ENCODE measurements around the gene WNT9B.

WNT9B gene

GRCh38 chr17:46886310-46886663, 34.9 kb downstream of the WNT9B start:
- Histone ChIP-seq H3K27me3 (ENCODE audit: control insufficient read depth, insufficient read depth, low read length) (peaks cover 81% of the 10 kb centered on the region), H3K9ac (ENCODE audit: low read depth, low read length) (no peak overlapping the region), H3K36me3 (ENCODE audit: insufficient read depth, low read length) (no peaks in the 10 kb centered on the region), H3K9me3 (replicated peaks; ENCODE audit: low read length) (no peaks in the 10 kb centered on the region), H3K4me2 (ENCODE audit: low read length) (no peak overlapping the region), H3K4me1 (ENCODE audit: control insufficient read depth, insufficient read depth, low read length) (no peaks in the 10 kb centered on the region), H3K4me3 (ENCODE audit: low read length) (no peak overlapping the region)

- Histone ChIP-seq H3K9ac (ENCODE audit: low read depth, low read length) (no peak overlapping the region), H3K27me3 (ENCODE audit: control insufficient read depth, insufficient read depth, low read length) (peaks cover 85% of the 10 kb centered on the region), H3K9me3 (replicated peaks; ENCODE audit: low read length) (no peaks in the 10 kb centered on the region), H3K4me3 (ENCODE audit: low read length) (no peak overlapping the region), H3K4me1 (ENCODE audit: control insufficient read depth, insufficient read depth, low read length) (no peaks in the 10 kb centered on the region), H3K4me2 (ENCODE audit: low read length) (no peak overlapping the region), H3K36me3 (ENCODE audit: insufficient read depth, low read length) (no peaks in the 10 kb centered on the region)
Measured at GRCh38 chr17:46887717-46888116, 36.3 kb downstream of the WNT9B start.

- no peak overlapping the region for H3K4me2 ChIP-seq (ENCODE audit: low read length)
- H3K36me3 ChIP-seq (ENCODE audit: insufficient read depth, low read length): no peaks in the 10 kb centered on the region
- peaks cover 92% of the 10 kb centered on the region for H3K27me3 ChIP-seq (ENCODE audit: control insufficient read depth, insufficient read depth, low read length)
- no peaks in the 10 kb centered on the region for H3K4me1 ChIP-seq (ENCODE audit: control insufficient read depth, insufficient read depth, low read length)
- H3K9me3 ChIP-seq (replicated peaks; ENCODE audit: low read length): no peaks in the 10 kb centered on the region
- no peak overlapping the region for H3K9ac ChIP-seq (ENCODE audit: low read depth, low read length)
- H3K4me3 ChIP-seq (ENCODE audit: low read length): no peak overlapping the region
Measured at GRCh38 chr17:46888727-46889126, 37.3 kb downstream of the WNT9B start.

GRCh38 chr17:46889519-46889918, 38.1 kb downstream of the WNT9B start:
- Histone ChIP-seq H3K4me1 (ENCODE audit: control insufficient read depth, insufficient read depth, low read length) (no peaks in the 10 kb centered on the region), H3K27me3 (ENCODE audit: control insufficient read depth, insufficient read depth, low read length) (peaks cover 92% of the 10 kb centered on the region), H3K4me2 (ENCODE audit: low read length) (no peak overlapping the region), H3K9ac (ENCODE audit: low read depth, low read length) (no peak overlapping the region), H3K4me3 (ENCODE audit: low read length) (no peak overlapping the region), H3K9me3 (replicated peaks; ENCODE audit: low read length) (no peaks in the 10 kb centered on the region), H3K36me3 (ENCODE audit: insufficient read depth, low read length) (no peaks in the 10 kb centered on the region)

GRCh38 chr17:46889992-46890564, 38.7 kb downstream of the WNT9B start:
- Histone ChIP-seq H3K36me3 (ENCODE audit: insufficient read depth, low read length) (no peaks in the 10 kb centered on the region), H3K4me1 (ENCODE audit: control insufficient read depth, insufficient read depth, low read length) (no peaks in the 10 kb centered on the region), H3K27me3 (ENCODE audit: control insufficient read depth, insufficient read depth, low read length) (peaks cover 94% of the 10 kb centered on the region), H3K4me3 (ENCODE audit: low read length) (no peak overlapping the region), H3K4me2 (ENCODE audit: low read length) (no peak overlapping the region), H3K9ac (ENCODE audit: low read depth, low read length) (no peak overlapping the region), H3K9me3 (replicated peaks; ENCODE audit: low read length) (no peaks in the 10 kb centered on the region)

- no peak overlapping the region for H3K9ac ChIP-seq (ENCODE audit: low read depth, low read length)
- H3K36me3 ChIP-seq (ENCODE audit: insufficient read depth, low read length): no peaks in the 10 kb centered on the region
- H3K4me1 ChIP-seq (ENCODE audit: control insufficient read depth, insufficient read depth, low read length): no peaks in the 10 kb centered on the region
- no peaks in the 10 kb centered on the region for H3K9me3 ChIP-seq (replicated peaks; ENCODE audit: low read length)
- H3K27me3 ChIP-seq (ENCODE audit: control insufficient read depth, insufficient read depth, low read length): peaks cover 96% of the 10 kb centered on the region
- no peak overlapping the region for H3K4me3 ChIP-seq (ENCODE audit: low read length)
- H3K4me2 ChIP-seq (ENCODE audit: low read length): no peak overlapping the region
Measured at GRCh38 chr17:46890638-46891037, 39.3 kb downstream of the WNT9B start.

- Histone ChIP-seq H3K27me3 (ENCODE audit: control insufficient read depth, insufficient read depth, low read length) (peaks cover 91% of the 10 kb centered on the region), H3K36me3 (ENCODE audit: insufficient read depth, low read length) (no peaks in the 10 kb centered on the region), H3K4me2 (ENCODE audit: low read length) (no peak overlapping the region), H3K4me1 (ENCODE audit: control insufficient read depth, insufficient read depth, low read length) (no peaks in the 10 kb centered on the region), H3K9me3 (replicated peaks; ENCODE audit: low read length) (no peaks in the 10 kb centered on the region), H3K4me3 (ENCODE audit: low read length) (no peak overlapping the region), H3K9ac (ENCODE audit: low read depth, low read length) (no peak overlapping the region)
Measured at GRCh38 chr17:46892192-46892703, 40.9 kb downstream of the WNT9B start.

- H3K27me3 ChIP-seq (ENCODE audit: control insufficient read depth, insufficient read depth, low read length): peaks cover 78% of the 10 kb centered on the region
- no peaks in the 10 kb centered on the region for H3K36me3 ChIP-seq (ENCODE audit: insufficient read depth, low read length)
- no peak overlapping the region for H3K4me2 ChIP-seq (ENCODE audit: low read length)
- H3K9ac ChIP-seq (ENCODE audit: low read depth, low read length): no peak overlapping the region
- H3K9me3 ChIP-seq (replicated peaks; ENCODE audit: low read length): no peaks in the 10 kb centered on the region
- H3K4me1 ChIP-seq (ENCODE audit: control insufficient read depth, insufficient read depth, low read length): no peaks in the 10 kb centered on the region
- H3K4me3 ChIP-seq (ENCODE audit: low read length): no peak overlapping the region
Measured at GRCh38 chr17:46894024-46894423, 42.6 kb downstream of the WNT9B start.

GRCh38 chr17:46894476-46895151, 43.2 kb downstream of the WNT9B start:
- H3K9me3 ChIP-seq (replicated peaks; ENCODE audit: low read length): no peaks in the 10 kb centered on the region
- H3K4me3 ChIP-seq (ENCODE audit: low read length): no peak overlapping the region
- H3K36me3 ChIP-seq (ENCODE audit: insufficient read depth, low read length): no peaks in the 10 kb centered on the region
- H3K4me1 ChIP-seq (ENCODE audit: control insufficient read depth, insufficient read depth, low read length): no peaks in the 10 kb centered on the region
- no peak overlapping the region for H3K9ac ChIP-seq (ENCODE audit: low read depth, low read length)
- peaks cover 73% of the 10 kb centered on the region for H3K27me3 ChIP-seq (ENCODE audit: control insufficient read depth, insufficient read depth, low read length)
- no peak overlapping the region for H3K4me2 ChIP-seq (ENCODE audit: low read length)

GRCh38 chr17:46895171-46895570, 43.8 kb downstream of the WNT9B start:
- no peak overlapping the region for H3K9ac ChIP-seq (ENCODE audit: low read depth, low read length)
- H3K4me1 ChIP-seq (ENCODE audit: control insufficient read depth, insufficient read depth, low read length): no peaks in the 10 kb centered on the region
- no peak overlapping the region for H3K4me3 ChIP-seq (ENCODE audit: low read length)
- H3K9me3 ChIP-seq (replicated peaks; ENCODE audit: low read length): no peaks in the 10 kb centered on the region
- no peaks in the 10 kb centered on the region for H3K36me3 ChIP-seq (ENCODE audit: insufficient read depth, low read length)
- no peak overlapping the region for H3K4me2 ChIP-seq (ENCODE audit: low read length)
- H3K27me3 ChIP-seq (ENCODE audit: control insufficient read depth, insufficient read depth, low read length): peaks cover 67% of the 10 kb centered on the region

GRCh38 chr17:46896991-46897390, 45.6 kb downstream of the WNT9B start:
- no peaks in the 10 kb centered on the region for H3K9me3 ChIP-seq (replicated peaks; ENCODE audit: low read length)
- no peak overlapping the region for H3K4me3 ChIP-seq (ENCODE audit: low read length)
- H3K4me1 ChIP-seq (ENCODE audit: control insufficient read depth, insufficient read depth, low read length): no peaks in the 10 kb centered on the region
- no peak overlapping the region for H3K4me2 ChIP-seq (ENCODE audit: low read length)
- peaks cover 57% of the 10 kb centered on the region for H3K27me3 ChIP-seq (ENCODE audit: control insufficient read depth, insufficient read depth, low read length)
- H3K9ac ChIP-seq (ENCODE audit: low read depth, low read length): no peak overlapping the region
- no peaks in the 10 kb centered on the region for H3K36me3 ChIP-seq (ENCODE audit: insufficient read depth, low read length)

- peaks cover 51% of the 10 kb centered on the region for H3K27me3 ChIP-seq (ENCODE audit: control insufficient read depth, insufficient read depth, low read length)
- no peak overlapping the region for H3K9ac ChIP-seq (ENCODE audit: low read depth, low read length)
- no peaks in the 10 kb centered on the region for H3K9me3 ChIP-seq (replicated peaks; ENCODE audit: low read length)
- H3K4me1 ChIP-seq (ENCODE audit: control insufficient read depth, insufficient read depth, low read length): no peaks in the 10 kb centered on the region
- no peaks in the 10 kb centered on the region for H3K36me3 ChIP-seq (ENCODE audit: insufficient read depth, low read length)
- no peak overlapping the region for H3K4me3 ChIP-seq (ENCODE audit: low read length)
- H3K4me2 ChIP-seq (ENCODE audit: low read length): no peak overlapping the region
Measured at GRCh38 chr17:46898364-46898763, 47.0 kb downstream of the WNT9B start.
